Measurements from ENCODE around the gene TTC6. TPM values are rescaled to one million over a fixed set of nuclear protein-coding genes. Genes with fewer than 3 reads are reported as not detected.

Gene TTC6
- total and polyA plus RNA-seq, 4 donors = 0.74 to 21.7 (median 3.6) TPM

- Histone ChIP-seq H3K4me3 (ENCODE audit: low read depth in 1 of 3, low read length in 3 of 3) (no peak overlapping the region), H3K9me3 (ENCODE audit: control insufficient read depth in 4 of 4, low read length in 3 of 4) (no peaks in the 10 kb centered on the region), H3K27ac (ENCODE audit: low read depth in 1 of 2, low read length in 2 of 2) (no peak overlapping the region), H3K9ac (ENCODE audit: low read depth in 1 of 2, low read length in 2 of 2) (no peak overlapping the region), H3K36me3 (ENCODE audit: control insufficient read depth in 4 of 4, insufficient read depth in 3 of 4, low read depth in 1 of 4, low read length in 3 of 4) (no peaks in the 10 kb centered on the region), H3K4me1 (ENCODE audit: control insufficient read depth in 4 of 4, insufficient read depth in 4 of 4, low read length in 3 of 4) (no peaks in the 10 kb centered on the region), H3K27me3 (ENCODE audit: control insufficient read depth in 4 of 4, insufficient read depth in 4 of 4, low read length in 3 of 4) (no peaks in the 10 kb centered on the region)
- no peak for TF ChIP-seq ATF3 (IDR thresholded peaks at IDR 0.05)
- no peak for TF ChIP-seq TAF1 (conservative IDR thresholded peaks at IDR 0.05)
- TF ChIP-seq HNF4G (IDR thresholded peaks at IDR 0.05) = no peak
- no peak for TF ChIP-seq CTCF (IDR thresholded peaks at IDR 0.05; ENCODE audit: low read depth, low read length, missing input control)
- TF ChIP-seq YY1 (IDR thresholded peaks at IDR 0.05) = no peak
- TF ChIP-seq FOXA1 (IDR thresholded peaks at IDR 0.05) = no peak
- no peak for TF ChIP-seq RXRA (IDR thresholded peaks at IDR 0.05)
- no peak for TF ChIP-seq RAD21 (IDR thresholded peaks at IDR 0.05)
- TF ChIP-seq MAX (IDR thresholded peaks at IDR 0.05) = no peak
- TF ChIP-seq NR2F2 (IDR thresholded peaks at IDR 0.05) = no peak
- no peak for TF ChIP-seq JUND (IDR thresholded peaks at IDR 0.05)
- no peak for TF ChIP-seq GABPA (IDR thresholded peaks at IDR 0.05 in 1 of 2, conservative IDR thresholded peaks at IDR 0.05 in 1 of 2)
- no peak for TF ChIP-seq HNF4A (conservative IDR thresholded peaks at IDR 0.05)
- no peak for TF ChIP-seq REST (IDR thresholded peaks at IDR 0.05)
- TF ChIP-seq ZBTB33 (IDR thresholded peaks at IDR 0.05) = no peak
- no peak for TF ChIP-seq SP1 (IDR thresholded peaks at IDR 0.05)
- TF ChIP-seq EGR1 (IDR thresholded peaks at IDR 0.05; ENCODE audit: low read depth in 2 of 2) = no peak
- TF ChIP-seq FOXA2 (IDR thresholded peaks at IDR 0.05) = no peak
- no peak for DNase-seq (ENCODE audit: low spot score)
- WGBS = 68% methylated on average over 9 of the region's 9 CpGs
Measured at GRCh38 chr14:37579274-37579673, 16.2 kb upstream of the TTC6 start.

Data from liver (tissue), 9 donors.